Naive B cell (primary cell): Measurements from ENCODE around the gene HMG20B. TPM values are rescaled to one million over a fixed set of nuclear protein-coding genes. Genes with fewer than 3 reads are reported as not detected.
A peak's percentile ranks its signal among the peaks of the same experiment; 100 is the strongest.

Source experiments
- ATAC-seq, 2 donors: fragments of 150-1000 bp; cut with Tn5 transposase; 2 replicates each; pipeline ENCODE4 v1.10.0; 2021; ENCODE audit warnings: low read depth in 2 of 2, mild to moderate bottlenecking in 2 of 2, moderate library complexity in 2 of 2
- DNase-seq: peaks from one replicate; pipeline ENCODE4 v3.0.0; 2022
- H3K27ac Mint-ChIP-seq, 6 donors: one replicate each; pipeline ENCODE4 v1.8.0; 2020 to 2022; ENCODE audit warnings: mild to moderate bottlenecking in 6 of 6, mixed read lengths in 6 of 6, moderate library complexity in 5 of 6, inconsistent platforms in 2 of 6
- H3K27me3 Mint-ChIP-seq, 3 donors: one replicate each; pipeline ENCODE4 v1.8.0; 2021 to 2022; ENCODE audit warnings: mixed read lengths in 3 of 3, mild to moderate bottlenecking in 1 of 3
- H3K36me3 Mint-ChIP-seq, 2 donors: one replicate each; pipeline ENCODE4 v1.8.0; 2020 to 2022; ENCODE audit warnings: mixed read lengths in 2 of 2, inconsistent platforms in 1 of 2, mild to moderate bottlenecking in 1 of 2
- H3K4me1 Mint-ChIP-seq, 3 donors: one replicate each; pipeline ENCODE4 v1.8.0; 2020 to 2022; ENCODE audit warnings: mixed read lengths in 3 of 3, inconsistent platforms in 1 of 3, mild to moderate bottlenecking in 1 of 3, moderate library complexity in 1 of 3
- H3K4me3 Mint-ChIP-seq, 8 donors: one replicate each; pipeline ENCODE4 v1.8.0; 2020 to 2022; ENCODE audit warnings: mild to moderate bottlenecking in 8 of 8, mixed read lengths in 8 of 8, moderate library complexity in 8 of 8, inconsistent platforms in 2 of 8
- H3K9me3 Mint-ChIP-seq, 7 donors: one replicate each; pipeline ENCODE4 v1.8.0; 2020 to 2022; ENCODE audit warnings: mixed read lengths in 7 of 7, mild to moderate bottlenecking in 5 of 7, inconsistent platforms in 2 of 7, moderate library complexity in 1 of 7
- polyA plus RNA-seq, 6 donors: library from polyadenylated mRNA; unstranded; fragments of 300-500 nt; fragmentation: Illumina TruSeq; gene quantifications; one replicate each; pipeline ENCODE4 v1.2.3, GENCODE V29; 2021; ENCODE audit warnings: low read depth in 6 of 6

HMG20B gene
- polyA plus RNA-seq, 6 donors from 2014 or later: 36.4 to 46.9 (median 44.3) TPM

- H3K4me1 Mint-ChIP-seq: peaks cover 15 to 18% (median 18%) of the 10 kb centered on the region in 3 donors
- no peaks in the 10 kb centered on the region for H3K27me3 Mint-ChIP-seq
- ATAC-seq (peak; percentile 26 to 36), DNase-seq (peak; percentile 32)
- H3K9me3 Mint-ChIP-seq: no peaks in the 10 kb centered on the region
- peak overlapping the region in 1 of 6 donors; percentile 65 for H3K27ac Mint-ChIP-seq
- H3K4me3 Mint-ChIP-seq: no peak overlapping the region
- no peaks in the 10 kb centered on the region for H3K36me3 Mint-ChIP-seq
Observed at GRCh38 chr19:3606174-3606689, 33.5 kb downstream of the HMG20B start.

- DNase-seq (peak; percentile 76), ATAC-seq (peak; percentile 59 to 71)
- H3K36me3 Mint-ChIP-seq: no peaks in the 10 kb centered on the region
- peak within 1 kb of the TSS in 5 of 8 donors; percentile 80 to 90 (median 84) for H3K4me3 Mint-ChIP-seq
- peak within 1 kb of the TSS in 5 of 6 donors; percentile 14 to 72 (median 63) for H3K27ac Mint-ChIP-seq
- no peaks in the 10 kb centered on the region for H3K27me3 Mint-ChIP-seq
- peaks cover 15 to 18% (median 18%) of the 10 kb centered on the region in 3 donors for H3K4me1 Mint-ChIP-seq
- no peaks in the 10 kb centered on the region for H3K9me3 Mint-ChIP-seq
Observed at GRCh38 chr19:3606690-3607289, 34.0 kb downstream of the HMG20B start, which contains the start of gene TBXA2R. TBXA2R (minus strand) TSS chr19:3606875; CDS start chr19:3600634, 6,241 bp downstream.

- DNase-seq: no peak
- Mint-ChIP-seq H3K27ac (peak overlapping the region in 5 of 6 donors; percentile 24 to 97 (median 67)), H3K4me3 (peak overlapping the region in 5 of 8 donors; percentile 80 to 90 (median 84)), H3K27me3 (no peaks in the 10 kb centered on the region), H3K9me3 (no peaks in the 10 kb centered on the region), H3K4me1 (peaks cover 15 to 18% (median 18%) of the 10 kb centered on the region in 3 donors), H3K36me3 (no peaks in the 10 kb centered on the region)
- no peak for ATAC-seq
Observed at GRCh38 chr19:3607303-3608078, 34.7 kb downstream of the HMG20B start.

- Mint-ChIP-seq H3K27me3 (no peaks in the 10 kb centered on the region), H3K4me3 (peak overlapping the region in 5 of 8 donors; percentile 66 to 84 (median 78)), H3K4me1 (peaks cover 15 to 18% (median 18%) of the 10 kb centered on the region in 3 donors), H3K27ac (peak overlapping the region in 5 of 6 donors; percentile 54 to 97 (median 67)), H3K36me3 (no peaks in the 10 kb centered on the region), H3K9me3 (no peaks in the 10 kb centered on the region)
- ATAC-seq (no peak), DNase-seq (no peak)
Observed at GRCh38 chr19:3608079-3608641, 35.4 kb downstream of the HMG20B start.

DNA sequence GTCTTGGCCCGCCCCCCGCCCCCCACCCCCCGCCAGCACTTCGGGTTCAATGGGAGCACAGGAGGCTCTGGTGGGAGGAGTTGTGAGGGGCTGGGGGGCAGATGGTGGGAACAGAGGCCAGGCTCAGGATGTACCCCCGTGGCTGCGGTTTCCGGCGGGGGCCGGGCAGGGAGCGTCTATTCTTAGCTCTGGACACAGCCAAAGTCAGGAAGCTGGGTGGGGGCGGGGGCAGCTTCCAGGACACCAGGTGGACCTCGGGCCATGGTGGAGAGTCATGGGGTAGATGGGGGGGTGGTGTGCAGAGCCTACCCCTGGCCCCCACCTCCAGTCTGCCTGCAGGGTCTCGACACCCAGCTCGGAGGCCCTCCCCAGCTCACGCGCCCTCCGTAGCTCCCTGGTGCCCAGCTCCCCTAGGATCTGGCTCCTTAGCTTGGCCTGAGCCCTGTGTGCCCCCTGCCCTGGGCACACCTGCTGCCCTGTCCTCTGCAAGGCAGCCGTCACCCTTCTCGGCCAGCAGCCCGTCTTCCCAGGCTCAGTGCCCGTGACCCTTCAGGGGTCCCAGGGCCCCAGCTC is 36.1 kb downstream of the HMG20B start:
- Mint-ChIP-seq H3K36me3 (no peaks in the 10 kb centered on the region), H3K4me3 (peak overlapping the region in 1 of 8 donors; percentile 25), H3K9me3 (no peaks in the 10 kb centered on the region), H3K27ac (no peak overlapping the region), H3K4me1 (peaks cover 15 to 18% (median 18%) of the 10 kb centered on the region in 3 donors), H3K27me3 (no peaks in the 10 kb centered on the region)
- DNase-seq: no peak
- ATAC-seq: no peak

DNA sequence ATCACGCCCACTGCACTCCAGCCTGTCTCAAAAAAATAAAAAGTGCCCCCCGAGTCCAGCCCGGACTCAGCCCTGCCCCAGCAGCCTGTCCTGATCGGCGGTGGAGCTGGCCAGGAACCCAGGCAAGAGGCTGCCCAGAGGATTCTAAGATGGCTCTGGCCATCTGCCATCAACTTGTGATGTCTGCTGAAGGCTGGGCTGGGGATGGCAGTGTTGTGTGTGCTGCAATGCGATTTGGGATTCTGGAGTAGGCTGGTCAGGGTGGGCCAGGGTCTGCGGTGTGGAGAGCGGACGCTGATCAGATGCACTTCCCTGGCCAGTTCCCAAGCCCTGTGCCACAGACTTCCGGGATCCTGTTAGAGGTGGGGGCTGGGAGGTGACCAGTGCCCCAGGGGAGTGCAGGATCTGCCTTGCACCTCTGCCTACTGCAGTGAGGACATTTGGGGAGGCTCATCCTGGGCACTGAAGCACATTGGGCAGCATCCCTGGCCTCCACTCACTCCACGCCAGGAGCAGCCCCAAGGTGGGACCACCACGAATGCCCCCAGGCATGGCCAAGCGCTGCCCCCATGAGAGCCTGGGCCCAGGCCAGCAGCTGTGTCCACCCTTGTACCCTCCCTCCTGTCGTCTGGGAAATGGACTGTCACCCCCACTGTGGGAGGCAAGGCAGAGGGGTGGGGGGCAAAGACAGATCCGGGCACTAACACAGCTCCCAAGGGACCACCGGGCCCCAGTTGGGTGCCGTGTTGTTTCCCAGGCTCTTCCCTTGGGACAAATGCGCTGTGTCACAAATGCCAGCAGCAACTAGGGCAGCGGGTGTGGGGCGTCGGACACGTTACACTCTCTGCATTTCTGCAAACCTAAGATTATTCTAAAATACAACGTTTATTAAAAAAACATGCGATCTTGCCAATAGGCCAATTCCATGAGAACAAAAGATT is 37.3 kb downstream of the HMG20B start:
- H3K36me3 Mint-ChIP-seq: no peaks in the 10 kb centered on the region
- H3K27me3 Mint-ChIP-seq: no peaks in the 10 kb centered on the region
- peaks cover 15 to 18% (median 18%) of the 10 kb centered on the region in 3 donors for H3K4me1 Mint-ChIP-seq
- ATAC-seq (no peak), DNase-seq (no peak)
- H3K27ac Mint-ChIP-seq: peak overlapping the region in 1 of 6 donors; percentile 52
- H3K4me3 Mint-ChIP-seq: peak overlapping the region in 1 of 8 donors; percentile 50
- no peaks in the 10 kb centered on the region for H3K9me3 Mint-ChIP-seq

DNA sequence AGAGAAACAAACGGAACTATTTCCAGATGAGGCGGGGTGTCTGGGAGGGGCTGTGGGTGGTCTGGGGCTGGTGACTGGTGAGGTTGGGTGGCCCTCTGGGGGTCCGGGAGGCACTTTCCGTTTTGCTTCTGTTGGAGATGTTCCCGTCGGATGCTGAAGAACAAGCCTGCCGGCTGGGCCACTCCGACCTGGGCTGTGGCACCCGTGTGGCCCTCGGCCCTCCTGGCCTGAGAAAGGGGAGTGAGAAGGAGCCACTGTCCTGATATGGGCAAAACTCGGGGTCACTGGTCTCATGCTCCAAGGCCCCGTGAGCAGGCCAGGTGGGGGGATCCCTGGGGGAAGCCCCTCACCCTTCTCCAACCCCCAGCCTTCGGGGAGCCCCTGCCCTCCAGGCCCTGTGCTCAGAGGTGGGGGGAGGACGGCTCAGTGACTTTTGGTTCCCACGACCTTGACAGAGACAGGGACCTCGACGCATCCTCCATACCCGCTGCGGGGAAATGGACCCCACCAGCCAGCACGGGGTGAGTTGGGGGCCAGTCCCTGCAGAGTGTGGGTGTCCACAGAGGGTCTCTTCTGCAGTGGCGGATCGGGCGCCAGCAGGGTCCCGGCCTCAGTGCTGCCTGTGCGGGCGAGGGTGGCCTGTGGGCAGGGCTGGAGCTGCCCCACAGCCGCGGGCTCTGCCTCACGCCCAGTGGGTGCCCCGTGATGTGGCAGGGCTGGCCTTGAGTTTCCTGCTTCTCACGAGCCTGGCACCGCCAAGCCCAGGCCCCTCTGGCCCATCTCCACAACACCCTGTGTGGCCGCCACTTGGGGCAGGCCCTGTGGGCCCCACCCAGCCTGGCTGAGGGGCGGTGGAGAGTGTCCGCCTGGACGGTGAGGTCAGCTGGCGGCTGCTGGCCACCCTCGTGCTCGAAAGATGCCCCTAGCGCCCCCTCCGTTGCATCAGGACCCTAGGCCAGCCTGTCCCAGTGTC is 38.3 kb downstream of the HMG20B start:
- Mint-ChIP-seq H3K27ac (peak overlapping the region in 1 of 6 donors; percentile 52), H3K27me3 (no peaks in the 10 kb centered on the region), H3K9me3 (no peaks in the 10 kb centered on the region), H3K4me3 (no peak overlapping the region), H3K36me3 (no peaks in the 10 kb centered on the region), H3K4me1 (peaks cover 15 to 18% (median 18%) of the 10 kb centered on the region in 3 donors)
- ATAC-seq: no peak
- DNase-seq: no peak

DNA sequence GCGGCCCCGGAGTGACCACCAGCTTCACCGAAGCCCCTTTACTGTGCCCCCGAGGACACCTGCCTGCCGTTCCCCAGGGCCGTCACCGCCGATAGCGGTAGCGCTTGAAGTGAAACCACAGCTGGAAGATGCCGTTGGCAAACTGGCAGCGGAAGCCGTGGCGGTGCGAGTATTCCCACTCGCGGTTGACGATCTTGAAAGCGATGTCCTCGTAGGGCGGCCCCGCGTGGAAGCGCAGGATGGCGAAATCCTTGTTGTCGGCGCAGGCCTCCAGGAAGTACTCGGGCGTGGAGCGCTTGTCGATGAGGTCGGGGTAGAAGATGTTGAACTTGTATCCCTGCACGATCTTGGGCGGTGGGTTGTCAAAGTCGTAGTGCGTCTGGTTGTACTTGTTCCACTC is 39.1 kb downstream of the HMG20B start:
- Mint-ChIP-seq H3K4me1 (peaks cover 16 to 20% (median 18%) of the 10 kb centered on the region in 3 donors), H3K36me3 (no peaks in the 10 kb centered on the region), H3K4me3 (no peak overlapping the region), H3K27ac (no peak overlapping the region), H3K9me3 (no peaks in the 10 kb centered on the region), H3K27me3 (no peaks in the 10 kb centered on the region)
- ATAC-seq (no peak), DNase-seq (no peak)

GRCh38 chr19:3612330-3612729 is 39.6 kb downstream of the HMG20B start:
- Mint-ChIP-seq H3K36me3 (no peaks in the 10 kb centered on the region), H3K9me3 (no peaks in the 10 kb centered on the region), H3K4me3 (no peak overlapping the region), H3K4me1 (peaks cover 17 to 21% (median 18%) of the 10 kb centered on the region in 3 donors), H3K27me3 (no peaks in the 10 kb centered on the region), H3K27ac (no peak overlapping the region)
- ATAC-seq: no peak
- no peak for DNase-seq

DNA sequence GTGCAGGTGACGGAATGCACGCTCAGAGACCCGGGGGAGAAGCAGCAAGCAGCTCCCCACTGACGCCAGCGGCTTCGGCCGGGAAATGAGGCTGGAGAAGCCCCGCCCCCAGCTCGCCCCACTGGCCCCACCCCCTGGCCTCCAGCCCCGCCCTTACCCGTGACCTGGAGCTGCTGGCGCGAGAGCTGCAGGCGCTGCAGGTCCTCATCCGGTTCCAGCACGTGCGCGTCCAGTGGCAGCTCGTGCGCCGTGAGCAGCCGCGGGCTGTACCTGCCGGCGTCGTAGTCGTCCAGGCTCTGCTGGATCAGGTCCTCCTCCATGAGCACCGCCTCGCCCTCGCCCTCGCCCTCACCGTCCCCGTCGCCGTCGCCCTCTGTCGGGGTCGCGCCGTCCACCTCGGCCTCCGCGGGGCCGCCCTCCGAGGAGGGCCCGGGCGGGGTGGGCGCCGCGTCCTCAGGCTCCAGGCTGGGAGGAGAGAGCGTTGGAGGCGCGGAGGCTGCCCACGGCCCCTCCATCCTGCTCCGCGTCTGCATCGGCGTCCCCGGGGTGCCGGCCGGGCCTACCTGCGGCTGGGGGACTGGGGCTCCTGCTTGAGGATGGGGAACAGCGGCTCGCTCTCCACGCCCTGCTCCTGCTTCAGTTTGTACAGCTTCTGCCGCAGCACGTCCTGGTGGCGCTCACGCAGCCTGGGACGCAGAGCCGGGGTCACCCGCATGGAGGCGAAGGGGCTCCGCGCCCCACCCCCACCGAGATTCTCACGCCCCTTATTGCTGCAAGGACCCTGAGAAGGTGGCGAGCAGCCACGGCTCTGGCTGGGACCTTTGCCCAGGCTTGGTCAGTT is 40.4 kb downstream of the HMG20B start:
- no peak overlapping the region for H3K4me3 Mint-ChIP-seq
- DNase-seq: no peak
- no peaks in the 10 kb centered on the region for H3K27me3 Mint-ChIP-seq
- H3K36me3 Mint-ChIP-seq: no peaks in the 10 kb centered on the region
- no peaks in the 10 kb centered on the region for H3K9me3 Mint-ChIP-seq
- peaks cover 17 to 20% (median 19%) of the 10 kb centered on the region in 3 donors for H3K4me1 Mint-ChIP-seq
- H3K27ac Mint-ChIP-seq: no peak overlapping the region
- no peak for ATAC-seq
